ENCODE results near the gene LANCL1. TPM values are rescaled to one million over a fixed set of nuclear protein-coding genes. Genes with fewer than 3 reads are reported as not detected.

The LANCL1 gene
- total RNA-seq, 1 experiment from 2014 or later = 49.9 TPM

GRCh38 chr2:210421916-210422315 is 54.6 kb downstream of the LANCL1 start:
- Histone ChIP-seq H3K79me2 (ENCODE audit: insufficient read depth, low read length) (no peaks in the 10 kb centered on the region), H2BK5ac (ENCODE audit: insufficient read length, low read length) (no peak overlapping the region), H3K4me1 (ENCODE audit: insufficient read depth, low read length) (no peaks in the 10 kb centered on the region), H2AFZ (ENCODE audit: low read length) (no peak overlapping the region), H3K18ac (ENCODE audit: insufficient read length, low read depth, low read length) (no peak overlapping the region), H2BK12ac (ENCODE audit: insufficient read length, low read depth, low read length) (no peak overlapping the region), H2BK20ac (ENCODE audit: low read depth, low read length, poor library complexity, severe bottlenecking) (no peak overlapping the region), H3K79me1 (ENCODE audit: insufficient read depth, low read depth, low read length, poor library complexity, severe bottlenecking) (no peaks in the 10 kb centered on the region), H4K8ac (replicated peaks; ENCODE audit: insufficient read length, low read depth, low read length) (no peak overlapping the region), H3T11ph (ENCODE audit: low read length) (no peak overlapping the region), H3K14ac (ENCODE audit: insufficient read depth, low read length) (no peak overlapping the region), H2BK120ac (ENCODE audit: low read depth, low read length, poor library complexity, severe bottlenecking) (no peak overlapping the region), H3K4me2 (ENCODE audit: insufficient read depth, insufficient read length, low read length) (no peak overlapping the region), H3K4ac (ENCODE audit: low read depth, low read length) (no peak overlapping the region), H4K5ac (ENCODE audit: insufficient read length, low read depth, low read length) (no peak overlapping the region), H3K23me2 (ENCODE audit: insufficient read length, low read depth, low read length, poor library complexity, severe bottlenecking) (no peaks in the 10 kb centered on the region), H3K56ac (ENCODE audit: insufficient read length, low read depth, low read length) (no peak overlapping the region), H2BK15ac (ENCODE audit: low read depth, low read length) (no peak overlapping the region), H3K9ac (ENCODE audit: extremely low read depth, insufficient read length, low read length) (no peak overlapping the region), H3K9me3 (ENCODE audit: control insufficient read depth, low read depth, low read length) (peaks cover 1% of the 10 kb centered on the region), H4K91ac (ENCODE audit: insufficient read length, low read depth, low read length) (no peak overlapping the region), H2AK5ac (ENCODE audit: insufficient read length, low read length) (no peak overlapping the region), H3K23ac (ENCODE audit: insufficient read length, low read depth, low read length) (no peak overlapping the region), H3K27ac (ENCODE audit: insufficient read length, low read depth, low read length) (no peak overlapping the region), H3K27me3 (ENCODE audit: insufficient read depth, low read length) (no peaks in the 10 kb centered on the region), H4K20me1 (ENCODE audit: control insufficient read depth, insufficient read depth, insufficient read length) (no peaks in the 10 kb centered on the region)
- Mint-ChIP-seq H3K36me3 (ENCODE audit: insufficient read depth in 1 of 3, low read depth in 3 of 3) (peaks cover 26 to 38% (median 27%) of the 10 kb centered on the region in 3 experiments), H3K4me1 (peaks cover 7% of the 10 kb centered on the region in 2 experiments; a peak in 2 of 4 replicates), H3K9me3 (peaks cover 29 to 37% of the 10 kb centered on the region in 2 experiments), H3K27ac (peak overlapping the region in 1 of 3 experiments; percentile 26; a peak in 1 of 7 replicates), H3K27me3 (ENCODE audit: low read depth) (peaks cover 2% of the 10 kb centered on the region), H3K4me3 (no peak overlapping the region)
- DNase-seq = no peak
- no CpG with 5 or more reads among the region's 3 CpGs for WGBS (ENCODE audit: extremely low coverage, insufficient read length, low lambda C conversion rate)
- no peak for TF ChIP-seq CTCF (conservative IDR thresholded peaks at IDR 0.05)

Measured in H9 (cell line).